SH-SY5Y (cell line): Measurements from ENCODE around the gene ELMO1.

Experiments
- GATA2 ChIP-seq: IDR thresholded peaks from 2 replicates; pipeline ENCODE4 v1.6.1; 2011; ENCODE audit warnings: mild to moderate bottlenecking, low read depth, low read length
- GATA3 ChIP-seq: IDR thresholded peaks from 2 replicates; pipeline ENCODE4 v1.6.1; 2011; ENCODE audit warnings: low read depth, mild to moderate bottlenecking, low read length, moderate library complexity

DNA sequence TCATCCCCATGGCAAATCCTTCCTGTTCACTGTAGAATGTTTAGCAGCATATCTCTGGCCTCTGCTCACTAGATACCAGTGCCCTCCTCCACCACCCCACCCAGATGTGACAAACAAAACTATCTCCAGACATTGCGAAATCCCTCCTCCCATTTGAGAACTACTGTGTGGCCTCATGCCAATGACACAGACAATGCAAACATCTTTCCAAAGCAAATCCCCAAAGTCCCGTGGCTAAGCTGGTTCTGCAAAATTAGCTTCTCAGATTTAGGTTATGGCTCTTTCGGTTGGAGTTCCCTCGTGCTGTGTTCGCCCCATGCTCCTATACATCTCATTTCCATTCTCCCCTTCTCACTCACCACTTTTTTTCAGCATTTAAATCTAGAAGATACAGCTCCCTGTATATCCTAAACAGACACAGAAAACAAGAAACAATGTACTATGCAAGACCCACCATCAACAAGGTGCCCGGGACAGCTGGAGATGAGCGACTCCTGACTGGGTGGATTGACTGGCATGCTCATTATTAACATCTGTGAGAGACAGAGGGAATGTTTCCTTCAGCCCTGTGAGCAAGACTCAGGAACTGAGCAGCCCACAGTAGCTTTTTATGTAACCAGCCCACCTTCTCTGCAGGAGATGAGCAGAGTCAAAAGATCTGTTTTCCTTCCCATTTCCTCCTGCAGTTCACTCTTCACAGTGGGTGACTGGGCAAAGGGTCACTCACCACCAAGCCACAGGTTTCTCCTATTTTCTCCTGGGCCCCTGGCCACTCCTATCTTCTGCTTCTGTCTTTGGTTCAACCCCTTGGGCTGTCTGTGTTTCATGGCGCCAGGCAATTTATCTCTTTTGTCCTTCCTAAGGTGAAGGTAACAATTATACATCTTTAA is 498.7 kb downstream of the ELMO1 start:
- TF ChIP-seq GATA3 (no peak), GATA2 (no peak)
